ENCODE data around the gene LHX3. TPM values are rescaled to one million over a fixed set of nuclear protein-coding genes. Genes with fewer than 3 reads are reported as not detected.

Gene LHX3
- total and polyA plus RNA-seq, 2 of the 8 experiments (the other 6 are each of a cell fraction or from before 2014, with no cell fraction given): 0.02 TPM; not detected in 1

GRCh38 chr9:136152543-136152866 is 52.4 kb downstream of the LHX3 start (continued):
- no peak for TF ChIP-seq SIN3A (conservative IDR thresholded peaks at IDR 0.05 in 1 of 2, IDR thresholded peaks at IDR 0.05 in 1 of 2; ENCODE audit: low read depth in 1 of 2, low read length in 2 of 2)
- TF ChIP-seq CBX8 (IDR thresholded peaks at IDR 0.05; ENCODE audit: borderline replicate concordance, low read depth, low read length): no peak
- no peak for TF ChIP-seq SP2 (IDR thresholded peaks at IDR 0.05; ENCODE audit: low read length)
- TF ChIP-seq TAF7 (optimal IDR thresholded peaks at IDR 0.05; ENCODE audit: borderline replicate concordance, low read depth, low read length): no peak
- no peak for TF ChIP-seq RBBP5 (IDR thresholded peaks at IDR 0.05; ENCODE audit: borderline replicate concordance, low read depth, low read length)

Data from H1 (cell line).